ENCODE data around the gene PRDM11. TPM values are rescaled to one million over a fixed set of nuclear protein-coding genes. Genes with fewer than 3 reads are reported as not detected.

PRDM11 gene
- total and polyA plus RNA-seq, 10 donors = 1.7 to 24.3 (median 15.3) TPM

DNA sequence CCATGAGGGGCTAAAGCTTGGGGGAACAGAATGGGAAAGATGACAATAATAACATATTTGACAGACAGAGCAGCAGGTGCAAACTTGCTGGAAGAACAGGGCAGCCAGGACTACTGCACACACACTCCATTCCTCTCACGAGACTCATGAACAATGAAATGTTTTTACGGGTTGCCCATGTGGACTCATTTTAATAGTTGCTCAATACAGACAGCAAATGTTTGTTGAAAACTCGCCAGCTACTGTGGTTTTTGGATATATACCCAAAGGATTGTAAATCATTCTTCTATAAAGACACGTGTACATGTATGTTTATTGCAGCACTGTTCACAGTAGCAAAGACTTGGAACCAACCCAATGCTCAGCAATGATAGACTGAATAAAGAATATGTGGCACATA is 129.4 kb downstream of the PRDM11 start:
- intact Hi-C loops (cut with DNase I; ENCODE audit: low total_unique reads) = no loop called here
- Histone ChIP-seq H3K36me3 (no peaks in the 10 kb centered on the region), H3K27ac (no peak overlapping the region), H3K9me3 (peaks cover 0 to 10% (median 4%) of the 10 kb centered on the region in 8 donors), H3K4me1 (no peaks in the 10 kb centered on the region), H3K27me3 (replicated peaks in 1 of 7) (peaks cover 0 to 55% (median 6%) of the 10 kb centered on the region in 7 donors), H3K4me3 (no peak overlapping the region)
- TF ChIP-seq POLR2A (IDR thresholded peaks at IDR 0.05) (no peak), POLR2AphosphoS5 (IDR thresholded peaks at IDR 0.05) (no peak)
- TF ChIP-seq, protein P1, sequence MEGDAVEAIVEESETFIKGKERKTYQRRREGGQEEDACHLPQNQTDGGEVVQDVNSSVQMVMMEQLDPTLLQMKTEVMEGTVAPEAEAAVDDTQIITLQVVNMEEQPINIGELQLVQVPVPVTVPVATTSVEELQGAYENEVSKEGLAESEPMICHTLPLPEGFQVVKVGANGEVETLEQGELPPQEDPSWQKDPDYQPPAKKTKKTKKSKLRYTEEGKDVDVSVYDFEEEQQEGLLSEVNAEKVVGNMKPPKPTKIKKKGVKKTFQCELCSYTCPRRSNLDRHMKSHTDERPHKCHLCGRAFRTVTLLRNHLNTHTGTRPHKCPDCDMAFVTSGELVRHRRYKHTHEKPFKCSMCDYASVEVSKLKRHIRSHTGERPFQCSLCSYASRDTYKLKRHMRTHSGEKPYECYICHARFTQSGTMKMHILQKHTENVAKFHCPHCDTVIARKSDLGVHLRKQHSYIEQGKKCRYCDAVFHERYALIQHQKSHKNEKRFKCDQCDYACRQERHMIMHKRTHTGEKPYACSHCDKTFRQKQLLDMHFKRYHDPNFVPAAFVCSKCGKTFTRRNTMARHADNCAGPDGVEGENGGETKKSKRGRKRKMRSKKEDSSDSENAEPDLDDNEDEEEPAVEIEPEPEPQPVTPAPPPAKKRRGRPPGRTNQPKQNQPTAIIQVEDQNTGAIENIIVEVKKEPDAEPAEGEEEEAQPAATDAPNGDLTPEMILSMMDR (IDR thresholded peaks at IDR 0.05 in 8 of 11, conservative IDR thresholded peaks at IDR 0.05 in 3 of 11) = no peak
- DNase-seq = no peak
- WGBS, 5 donors = 59 to 85% (median 70%) methylated on average over 4 of the region's 4 CpGs

DNA sequence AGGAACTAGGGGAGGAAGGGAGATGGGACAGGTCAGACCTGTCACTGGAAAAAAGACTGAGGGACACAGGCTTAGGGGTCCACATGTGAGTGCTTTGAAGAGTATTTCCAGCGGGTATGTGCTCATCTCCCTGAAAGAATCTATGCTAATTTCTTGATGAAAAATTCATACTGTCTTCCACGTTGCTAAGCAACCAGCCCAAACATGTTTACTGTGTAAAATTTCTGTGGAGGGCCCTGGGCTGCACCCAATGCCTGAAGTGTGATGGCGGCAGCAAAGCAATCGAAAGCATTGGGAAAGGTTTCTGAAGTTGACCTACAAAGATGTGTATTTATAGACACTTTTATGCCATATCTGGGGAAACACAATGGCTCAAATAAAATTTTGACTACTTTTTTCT is 132.3 kb downstream of the PRDM11 start:
- DNase-seq = no peak
- Histone ChIP-seq H3K27ac (no peak overlapping the region), H3K27me3 (replicated peaks in 1 of 7) (peaks cover 0 to 64% (median 10%) of the 10 kb centered on the region in 7 donors), H3K9me3 (peaks cover 0 to 10% (median 4%) of the 10 kb centered on the region in 8 donors), H3K4me1 (no peaks in the 10 kb centered on the region), H3K4me3 (no peak overlapping the region), H3K36me3 (no peaks in the 10 kb centered on the region)
- TF ChIP-seq POLR2A (IDR thresholded peaks at IDR 0.05) = no peak
- TF ChIP-seq, protein P1 (IDR thresholded peaks at IDR 0.05 in 8 of 11, conservative IDR thresholded peaks at IDR 0.05 in 3 of 11) = no peak
- TF ChIP-seq POLR2AphosphoS5 (IDR thresholded peaks at IDR 0.05) = no peak
- 85 to 91% (median 88%) methylated on average over 4 of the region's 4 CpGs for WGBS, 5 donors
- intact Hi-C loops (cut with DNase I; ENCODE audit: low total_unique reads) = no loop called here

DNA sequence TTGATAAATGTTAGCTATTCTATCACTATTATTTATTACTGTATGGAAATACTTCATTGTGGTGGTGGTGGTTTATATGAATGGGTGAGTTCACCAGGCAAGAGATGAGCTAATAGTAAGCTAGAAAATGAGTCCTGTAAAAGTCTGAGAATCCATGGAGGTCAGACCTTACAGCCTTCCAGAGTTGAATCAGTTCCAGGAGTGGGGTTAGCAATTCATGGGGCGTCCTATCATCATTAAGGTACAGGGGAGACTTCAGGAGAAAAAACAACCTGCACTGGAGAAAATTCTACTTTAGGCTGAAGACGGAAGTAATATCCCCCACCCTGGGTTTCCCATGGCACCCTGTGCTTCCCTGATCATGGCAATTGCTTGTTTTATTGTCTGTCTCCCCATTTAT is 133.2 kb downstream of the PRDM11 start:
- peaks cover 0 to 10% (median 4%) of the 10 kb centered on the region in 8 donors for H3K9me3 ChIP-seq
- no peak overlapping the region for H3K27ac ChIP-seq
- DNase-seq = no peak
- intact Hi-C loops (cut with DNase I; ENCODE audit: low total_unique reads) = no loop called here
- WGBS, 5 donors = 91 to 96% (median 94%) methylated on average over 2 of the region's 2 CpGs
- no peak overlapping the region for H3K4me3 ChIP-seq
- H3K27me3 ChIP-seq (replicated peaks in 1 of 7) = peaks cover 0 to 74% (median 13%) of the 10 kb centered on the region in 7 donors
- TF ChIP-seq POLR2AphosphoS5 (IDR thresholded peaks at IDR 0.05) (no peak), POLR2A (IDR thresholded peaks at IDR 0.05) (no peak)
- TF ChIP-seq, protein P1 (IDR thresholded peaks at IDR 0.05 in 8 of 11, conservative IDR thresholded peaks at IDR 0.05 in 3 of 11) = no peak
- H3K4me1 ChIP-seq = peaks cover 0 to 4% (median under 1%) of the 10 kb centered on the region in 6 donors
- H3K36me3 ChIP-seq = no peaks in the 10 kb centered on the region

DNA sequence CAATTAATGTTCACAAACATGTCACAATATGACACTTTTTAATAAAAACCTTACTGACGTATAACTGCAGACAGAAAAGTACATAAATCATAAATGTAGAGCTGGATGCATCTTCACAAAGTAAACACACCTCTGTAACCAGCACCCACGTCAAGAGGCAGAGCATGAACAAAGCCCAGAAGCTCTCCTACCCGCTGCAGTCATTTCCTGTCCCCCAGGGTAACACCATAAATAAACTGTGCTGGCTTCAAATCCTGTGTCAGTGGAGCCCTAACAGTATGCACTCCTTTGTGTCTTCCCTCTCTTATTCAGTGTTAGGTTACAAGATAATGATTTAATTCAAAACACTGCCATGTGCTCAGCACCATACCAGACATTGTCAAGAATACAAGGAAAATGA is 134.0 kb downstream of the PRDM11 start:
- DNase-seq = no peak

More for the DNA sequence above, 134.0 kb downstream of the PRDM11 start:
- Histone ChIP-seq H3K27me3 (replicated peaks in 1 of 7) (peaks cover 0 to 82% (median 21%) of the 10 kb centered on the region in 7 donors), H3K9me3 (peaks cover 0 to 10% (median 4%) of the 10 kb centered on the region in 8 donors), H3K4me1 (peaks cover 0 to 12% (median 4%) of the 10 kb centered on the region in 6 donors), H3K36me3 (no peaks in the 10 kb centered on the region), H3K27ac (no peak overlapping the region), H3K4me3 (no peak overlapping the region)
- WGBS, 5 donors = 32 to 45% (median 37%) methylated on average over 3 of the region's 3 CpGs
- intact Hi-C loops (cut with DNase I; ENCODE audit: low total_unique reads) = no loop called here
- TF ChIP-seq POLR2A (IDR thresholded peaks at IDR 0.05) (no peak), POLR2AphosphoS5 (IDR thresholded peaks at IDR 0.05) (no peak)
- TF ChIP-seq, protein P1 (IDR thresholded peaks at IDR 0.05 in 8 of 11, conservative IDR thresholded peaks at IDR 0.05 in 3 of 11) = no peak

Data from spleen (tissue), 11 donors.